Measurements from ENCODE around the gene HOXB13.

DNA sequence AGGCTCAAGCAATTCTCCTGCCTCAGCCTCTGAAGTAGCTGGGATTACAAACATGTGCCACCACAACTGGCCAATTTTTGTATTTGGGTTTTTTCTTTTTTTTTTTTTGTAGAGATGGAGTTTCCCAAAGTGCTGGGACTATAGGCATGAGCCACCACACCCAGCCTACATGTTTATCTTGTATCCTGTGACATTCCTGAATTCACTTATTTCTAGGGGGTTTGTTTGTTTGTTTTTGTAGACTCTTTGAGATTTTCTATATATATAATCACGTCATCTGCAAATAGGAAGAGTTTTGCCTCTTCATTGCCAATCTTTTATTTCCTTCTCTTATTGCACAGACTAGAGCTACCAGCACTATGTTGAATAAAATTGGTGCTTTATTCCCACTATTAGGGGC lies 35.4 kb downstream of the HOXB13 start:
- TF ChIP-seq, protein P1, sequence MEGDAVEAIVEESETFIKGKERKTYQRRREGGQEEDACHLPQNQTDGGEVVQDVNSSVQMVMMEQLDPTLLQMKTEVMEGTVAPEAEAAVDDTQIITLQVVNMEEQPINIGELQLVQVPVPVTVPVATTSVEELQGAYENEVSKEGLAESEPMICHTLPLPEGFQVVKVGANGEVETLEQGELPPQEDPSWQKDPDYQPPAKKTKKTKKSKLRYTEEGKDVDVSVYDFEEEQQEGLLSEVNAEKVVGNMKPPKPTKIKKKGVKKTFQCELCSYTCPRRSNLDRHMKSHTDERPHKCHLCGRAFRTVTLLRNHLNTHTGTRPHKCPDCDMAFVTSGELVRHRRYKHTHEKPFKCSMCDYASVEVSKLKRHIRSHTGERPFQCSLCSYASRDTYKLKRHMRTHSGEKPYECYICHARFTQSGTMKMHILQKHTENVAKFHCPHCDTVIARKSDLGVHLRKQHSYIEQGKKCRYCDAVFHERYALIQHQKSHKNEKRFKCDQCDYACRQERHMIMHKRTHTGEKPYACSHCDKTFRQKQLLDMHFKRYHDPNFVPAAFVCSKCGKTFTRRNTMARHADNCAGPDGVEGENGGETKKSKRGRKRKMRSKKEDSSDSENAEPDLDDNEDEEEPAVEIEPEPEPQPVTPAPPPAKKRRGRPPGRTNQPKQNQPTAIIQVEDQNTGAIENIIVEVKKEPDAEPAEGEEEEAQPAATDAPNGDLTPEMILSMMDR (conservative IDR thresholded peaks at IDR 0.05; ENCODE audit: low read length): no peak
- TF ChIP-seq EZH2phosphoT487 (IDR thresholded peaks at IDR 0.05; ENCODE audit: borderline replicate concordance): no peak

Data from Loucy (cell line).